Islet of Langerhans (tissue), 1 donor: ENCODE results near the gene AKAIN1.

Experiments used
- FAIRE-seq: peaks from one replicate; lab custom pipeline; 2011; peaks lifted over from hg19 to GRCh38; lab: Jason Lieb, UNC

Gene AKAIN1

DNA sequence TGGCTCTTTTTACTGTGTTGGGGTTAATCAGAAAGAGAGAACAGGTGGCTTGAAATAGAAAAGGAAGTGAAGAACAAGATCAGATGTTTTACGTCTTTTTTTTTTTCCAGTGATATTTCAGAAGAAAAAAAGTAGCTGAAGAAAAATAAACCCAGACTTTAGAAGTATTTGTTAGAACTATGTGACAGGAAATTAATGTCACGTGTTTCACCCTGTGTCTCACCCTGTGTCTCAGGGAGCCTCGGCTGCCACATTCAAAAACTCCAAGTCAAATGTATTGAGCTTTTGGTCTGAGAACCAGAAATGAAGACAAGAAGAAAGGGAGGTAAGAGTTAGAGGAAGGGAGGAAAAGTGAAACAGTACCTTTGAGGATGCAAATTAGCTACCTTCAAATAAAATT is 38.0 kb downstream of the AKAIN1 start:
- FAIRE-seq, result no peak

DNA sequence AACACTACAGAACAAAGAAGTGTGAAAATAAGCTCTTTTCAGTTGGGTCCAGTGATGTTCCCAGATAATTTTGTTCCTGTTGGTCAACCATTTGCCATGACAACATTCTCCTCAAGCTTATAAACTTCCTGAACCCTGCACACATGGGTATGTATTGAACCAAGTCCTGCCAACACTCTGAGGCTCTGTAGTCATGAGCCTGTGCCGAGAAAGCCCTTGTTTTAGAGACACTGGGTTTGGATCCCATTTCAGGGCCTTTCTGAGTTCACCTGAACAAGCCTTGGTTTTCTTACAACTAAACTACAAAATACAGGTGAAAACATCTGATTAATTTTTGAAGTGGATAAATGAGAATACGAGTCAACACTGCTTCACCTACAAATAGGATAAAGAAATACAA is 38.5 kb downstream of the AKAIN1 start:
- FAIRE-seq, result no peak

DNA sequence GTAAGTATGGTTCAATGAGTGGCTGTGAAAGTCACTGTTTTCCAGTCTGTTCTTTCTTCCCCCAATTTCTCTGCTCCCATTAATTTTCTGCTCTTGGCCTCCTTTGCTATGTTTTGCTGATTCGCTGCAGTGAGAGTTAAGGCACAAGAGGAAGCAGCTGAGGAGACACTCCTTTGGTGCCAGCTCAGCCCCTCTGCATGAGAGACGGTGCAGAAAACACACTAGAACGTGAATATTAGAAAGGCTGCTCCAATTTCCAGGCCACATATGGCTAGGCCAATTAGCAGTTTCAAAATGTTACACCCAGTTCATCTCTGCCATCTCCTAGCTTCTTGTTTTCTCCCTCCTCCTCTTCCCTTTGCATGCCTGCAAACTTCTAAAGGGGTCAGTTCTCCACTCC is 38.9 kb downstream of the AKAIN1 start:
- no peak for FAIRE-seq

DNA sequence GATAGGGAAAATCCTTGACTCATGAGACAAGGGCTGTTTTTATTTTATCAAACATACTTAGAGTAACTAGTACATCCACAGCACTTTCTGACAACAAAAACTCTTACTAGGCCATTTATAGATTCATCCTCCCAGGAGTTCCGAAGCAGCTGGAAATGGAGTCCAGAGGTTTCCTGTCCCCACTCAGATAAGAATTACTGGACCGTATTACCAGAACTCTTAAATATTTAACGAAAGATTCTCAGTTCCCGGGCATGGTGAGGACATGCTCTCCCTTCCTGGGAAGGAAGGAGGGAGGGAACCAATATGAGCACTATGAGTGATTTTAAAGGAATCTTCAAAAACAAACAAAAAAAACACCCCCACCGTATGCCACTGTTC is 41.2 kb downstream of the AKAIN1 start:
- FAIRE-seq, result no peak

DNA sequence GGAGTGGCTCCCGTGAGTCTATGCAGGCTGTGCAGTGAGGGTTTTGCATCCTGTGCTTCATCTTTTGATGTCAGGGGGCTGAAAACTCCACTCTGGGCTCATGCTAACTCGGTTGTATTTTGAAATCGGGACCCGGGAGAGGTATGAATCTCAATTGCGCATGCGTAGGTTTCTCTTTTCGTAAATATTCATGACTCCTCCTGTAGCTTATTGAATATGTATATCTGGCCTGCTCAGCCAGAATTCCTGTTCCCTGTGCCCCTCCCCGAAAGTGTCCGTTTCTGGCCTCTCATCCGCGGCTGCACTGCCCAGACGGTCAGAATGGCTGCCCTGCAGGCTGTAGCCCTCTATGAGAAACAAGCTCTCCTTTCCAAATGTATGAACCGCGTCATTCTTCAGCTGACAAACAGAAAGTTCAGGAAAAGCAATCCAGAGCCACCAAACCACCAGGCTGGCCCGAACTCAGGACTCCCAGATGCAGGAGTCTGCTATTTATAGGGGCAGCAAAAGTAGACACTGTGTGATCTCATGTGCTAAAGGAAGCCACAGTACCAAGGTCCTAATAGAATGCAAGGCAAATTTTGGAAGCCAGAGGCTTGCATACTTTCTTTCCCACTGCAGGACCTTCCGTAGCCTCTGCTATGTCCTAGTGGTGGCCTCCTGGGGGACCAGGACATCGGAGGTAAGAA is 41.7 kb downstream of the AKAIN1 start:
- no peak for FAIRE-seq

DNA sequence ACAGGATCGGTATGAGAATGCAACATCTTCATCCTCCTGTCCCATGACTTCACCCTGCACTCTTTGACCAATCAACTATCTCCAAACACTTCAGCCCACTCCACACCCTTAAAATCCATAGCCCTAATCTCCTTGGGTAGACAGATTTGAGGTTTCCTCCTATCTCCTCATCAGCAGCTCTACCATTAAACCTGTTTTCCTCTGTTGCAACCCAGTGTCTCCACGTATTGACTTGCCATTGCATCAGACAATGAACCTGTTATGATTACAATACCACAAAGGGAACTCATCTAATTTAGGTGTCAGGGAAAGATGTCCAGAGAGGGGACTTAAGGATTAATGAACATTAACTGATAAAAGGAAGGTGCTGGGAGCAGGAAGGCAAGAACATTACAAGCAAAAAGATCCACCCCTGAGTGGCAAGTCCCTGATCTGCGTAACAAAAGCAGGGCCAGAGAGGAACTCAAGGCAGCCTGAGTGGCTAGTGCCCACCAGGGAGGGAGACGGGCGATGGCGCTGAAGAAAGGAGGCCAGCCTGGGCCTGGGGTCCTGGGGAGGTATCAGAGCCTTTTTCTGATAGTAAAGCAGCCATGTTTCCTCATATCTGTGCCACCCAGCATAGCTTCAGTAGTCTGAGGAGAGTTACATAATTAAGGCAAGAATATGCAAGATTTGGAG is 44.6 kb downstream of the AKAIN1 start:
- no peak for FAIRE-seq

DNA sequence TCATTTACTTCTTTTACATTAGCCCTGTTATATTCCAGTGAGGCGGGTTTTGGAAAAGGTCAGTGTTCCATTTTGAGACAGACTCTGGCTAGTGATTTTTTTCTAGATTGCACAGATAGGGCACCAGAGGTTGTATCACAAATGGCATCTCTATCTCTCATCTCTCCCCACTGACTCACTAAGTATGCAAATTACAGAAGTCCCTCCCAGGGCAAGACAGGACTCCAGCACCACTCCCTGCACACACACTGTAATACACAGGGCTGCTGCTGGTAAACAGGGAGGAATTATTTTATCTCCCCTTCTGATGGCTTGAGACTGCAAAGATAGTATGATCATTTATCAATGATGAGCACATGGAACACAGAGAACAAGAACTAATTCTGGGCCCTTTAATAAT is 46.2 kb downstream of the AKAIN1 start:
- no peak for FAIRE-seq

DNA sequence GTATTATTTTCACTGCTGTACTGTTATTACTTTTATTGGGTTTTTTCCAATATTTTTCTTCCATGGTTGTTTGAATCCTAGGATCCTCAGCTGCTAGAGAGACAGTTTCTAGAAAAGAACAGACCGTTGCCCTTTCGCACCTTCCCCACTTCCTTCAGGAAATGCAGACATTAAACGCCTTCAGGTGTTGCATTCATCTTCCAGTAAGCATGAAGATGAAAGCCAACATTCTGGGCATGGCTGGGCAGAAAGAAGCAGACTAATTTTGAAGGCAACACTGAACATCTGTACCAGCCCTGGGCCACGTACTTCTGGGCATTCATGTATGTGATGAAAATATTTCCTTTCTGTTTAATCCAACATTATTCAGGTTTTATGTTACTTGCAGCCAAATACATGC is 51.0 kb downstream of the AKAIN1 start:
- no peak for FAIRE-seq

DNA sequence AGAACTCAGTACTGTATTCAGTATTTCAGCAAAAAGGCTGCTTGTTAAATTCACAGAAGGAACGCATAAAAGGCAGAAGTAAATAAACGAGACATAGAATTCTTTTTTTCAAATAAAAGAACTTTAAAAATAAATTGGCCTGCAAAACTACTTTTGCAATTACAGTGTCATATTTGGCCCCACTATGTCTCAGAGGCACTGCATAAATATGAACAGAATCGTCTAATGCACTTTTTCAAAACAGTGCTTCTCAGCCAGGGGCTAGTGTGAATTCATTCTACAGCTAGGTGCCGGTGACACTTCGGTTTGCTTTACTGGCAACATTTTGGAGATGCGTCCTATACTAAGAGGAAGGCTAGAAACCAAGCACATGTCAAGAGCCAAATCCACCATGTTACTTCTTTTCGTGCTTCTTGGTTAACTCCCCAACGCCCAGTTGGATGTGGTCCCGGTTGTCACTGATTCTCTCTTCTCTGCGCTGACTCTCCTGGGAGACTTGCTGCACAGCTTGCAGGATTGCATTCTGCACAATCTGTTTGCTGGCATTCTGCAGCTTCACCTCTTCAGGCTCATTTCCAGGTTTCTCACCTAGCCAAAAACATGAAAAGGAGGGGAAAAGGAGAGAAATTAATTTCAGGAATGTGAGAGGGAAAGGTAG is 51.8 kb downstream of the AKAIN1 start:
- no peak for FAIRE-seq

DNA sequence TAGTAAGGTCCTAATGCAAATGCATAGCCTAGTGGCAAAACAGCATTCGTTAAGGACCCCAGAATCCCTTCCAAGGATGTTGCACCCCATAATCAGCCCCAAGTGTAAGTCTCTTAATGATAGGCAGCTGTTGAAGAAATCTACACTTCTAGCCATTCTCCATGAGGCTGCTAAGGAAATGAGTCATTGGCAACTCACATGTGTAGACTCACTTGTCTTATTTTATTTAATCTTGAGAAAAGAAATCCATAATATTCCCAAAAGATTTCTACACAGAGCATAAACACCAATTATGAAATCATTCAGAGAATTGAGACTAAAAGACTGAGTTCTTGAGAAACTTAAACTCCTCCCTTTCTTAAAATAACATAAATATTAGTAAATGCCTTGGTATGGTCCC is 52.4 kb downstream of the AKAIN1 start:
- no peak for FAIRE-seq

DNA sequence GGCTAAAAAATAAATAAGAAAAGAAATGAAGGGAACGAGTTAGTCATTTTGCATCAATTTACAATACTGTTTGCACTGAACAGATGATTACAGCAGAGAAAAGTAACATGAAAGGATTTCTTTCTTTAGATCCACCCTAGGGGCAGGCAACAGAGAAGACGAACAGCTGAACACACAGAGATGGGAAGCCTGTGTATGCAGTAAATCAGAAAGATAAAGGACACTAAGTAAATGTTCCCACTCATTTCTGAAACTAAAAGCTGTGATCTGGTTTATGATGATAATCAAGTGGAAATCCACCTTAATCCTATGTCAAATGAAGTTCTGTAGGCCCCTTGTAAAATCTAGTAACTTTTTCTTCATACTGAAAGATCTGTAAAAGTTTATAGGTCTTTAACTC is 54.2 kb downstream of the AKAIN1 start:
- FAIRE-seq, result no peak

DNA sequence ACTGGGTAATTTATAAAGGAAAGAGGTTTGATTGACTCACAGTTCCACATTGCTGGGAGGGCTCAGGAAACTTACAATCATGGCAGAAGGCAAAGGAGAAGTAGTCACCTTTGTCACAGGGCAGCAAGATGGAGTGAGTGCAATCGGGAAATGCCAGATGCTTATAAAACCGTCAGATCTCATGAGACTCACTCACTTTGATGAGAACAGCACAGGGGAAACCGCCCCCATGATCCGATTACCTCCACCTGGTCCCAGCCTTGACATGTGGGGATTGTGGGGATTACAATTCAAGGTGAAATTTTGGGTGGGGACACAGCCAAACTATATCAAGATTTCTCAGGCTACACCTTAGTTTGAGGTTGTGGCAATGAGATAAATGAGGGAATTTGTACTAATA is 54.9 kb downstream of the AKAIN1 start:
- FAIRE-seq, result no peak

DNA sequence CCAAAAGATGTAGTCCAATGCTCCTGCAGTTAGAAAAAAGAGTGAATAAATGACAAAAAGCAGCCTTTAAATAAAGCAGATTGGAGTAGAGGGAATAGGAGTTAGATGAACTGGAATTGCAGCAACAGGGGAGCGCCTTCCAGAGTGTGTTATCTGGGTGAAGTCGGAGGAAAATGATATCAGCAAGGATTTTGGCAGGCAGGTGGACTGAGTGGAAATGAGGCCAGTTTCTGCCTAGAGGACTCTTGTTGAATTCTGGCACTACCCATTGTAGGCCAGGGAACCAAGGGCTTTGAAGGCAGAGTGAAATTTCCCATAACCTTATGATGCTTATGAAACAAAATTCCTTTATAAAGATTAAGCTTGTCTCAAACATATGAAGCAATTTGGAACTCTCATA is 59.8 kb downstream of the AKAIN1 start:
- no peak for FAIRE-seq

DNA sequence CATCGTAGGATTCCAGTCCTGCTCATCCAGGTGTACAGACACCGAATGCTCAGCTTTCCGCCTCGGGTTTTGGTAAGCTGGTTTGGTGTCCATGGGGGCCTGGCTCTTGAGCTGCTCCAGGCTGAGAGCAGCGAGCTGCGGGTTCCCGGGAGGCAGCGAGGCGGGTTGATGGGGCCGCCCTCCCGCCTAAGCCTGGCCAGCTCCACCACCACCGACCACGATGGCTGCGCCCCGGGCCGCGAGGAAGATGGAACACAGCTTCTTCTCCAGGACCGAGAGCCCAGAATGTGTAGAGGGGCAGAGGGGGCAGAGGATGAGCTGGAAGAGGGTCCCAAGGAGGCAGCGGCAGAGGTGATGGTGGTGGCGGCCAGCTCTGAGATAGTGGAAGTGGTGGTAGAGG is 64.1 kb downstream of the AKAIN1 start:
- FAIRE-seq, result no peak

DNA sequence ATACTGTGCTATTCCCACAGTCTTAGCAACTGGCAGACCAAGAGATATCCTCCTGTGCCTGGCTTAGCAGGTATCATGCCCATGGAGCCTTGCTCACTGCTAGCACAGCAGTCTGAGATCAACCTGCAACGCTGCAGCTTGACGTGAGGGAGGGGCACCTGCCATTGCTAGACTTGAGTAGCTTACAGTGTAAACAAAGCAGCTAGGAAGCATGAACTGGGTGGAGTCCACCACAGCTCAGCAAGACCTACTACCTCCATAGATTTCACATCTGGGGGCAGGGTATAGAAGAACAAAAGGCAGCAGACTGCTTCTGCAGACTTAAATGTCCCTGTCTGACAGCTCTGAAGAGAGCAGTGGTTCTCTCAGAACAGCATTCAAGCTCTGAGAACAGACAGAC is 74.8 kb downstream of the AKAIN1 start:
- no peak for FAIRE-seq

DNA sequence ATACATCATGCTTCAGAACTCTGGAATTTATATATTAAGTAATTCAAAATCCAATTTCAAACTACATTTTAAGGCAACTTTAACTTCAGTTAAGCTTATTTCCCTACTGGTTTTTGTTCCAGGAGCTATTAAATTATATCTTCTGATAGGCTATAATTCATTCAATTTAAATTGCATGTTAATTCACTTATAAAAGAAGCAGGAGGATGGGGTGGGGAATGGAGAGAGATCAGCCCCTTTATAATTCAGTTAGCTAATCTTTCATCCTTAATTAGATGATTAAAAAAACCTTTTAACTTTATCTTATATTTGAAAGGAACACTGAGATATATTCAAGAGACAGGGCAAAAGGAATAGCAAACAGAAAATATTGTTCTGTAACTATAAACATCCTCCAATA is 86.8 kb downstream of the AKAIN1 start:
- no peak for FAIRE-seq

DNA sequence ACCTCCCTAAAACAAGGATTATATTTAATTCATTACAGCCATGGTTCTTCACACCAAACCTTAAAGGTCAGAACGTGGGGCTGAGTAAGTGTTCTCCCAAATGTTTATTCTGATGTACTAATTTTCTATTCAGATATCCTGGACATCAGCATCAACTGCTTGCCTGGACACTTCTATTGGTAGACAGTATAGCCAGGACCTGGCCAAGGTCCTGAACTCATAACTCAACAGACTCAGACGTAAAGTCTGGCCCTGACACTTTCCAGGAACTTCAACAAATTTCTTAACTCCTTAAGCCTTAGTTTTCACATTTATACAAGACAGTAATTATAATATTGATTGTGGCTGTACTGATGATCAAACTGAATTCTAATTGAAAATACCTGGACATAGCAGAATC is 89.1 kb downstream of the AKAIN1 start:
- FAIRE-seq, result no peak

DNA sequence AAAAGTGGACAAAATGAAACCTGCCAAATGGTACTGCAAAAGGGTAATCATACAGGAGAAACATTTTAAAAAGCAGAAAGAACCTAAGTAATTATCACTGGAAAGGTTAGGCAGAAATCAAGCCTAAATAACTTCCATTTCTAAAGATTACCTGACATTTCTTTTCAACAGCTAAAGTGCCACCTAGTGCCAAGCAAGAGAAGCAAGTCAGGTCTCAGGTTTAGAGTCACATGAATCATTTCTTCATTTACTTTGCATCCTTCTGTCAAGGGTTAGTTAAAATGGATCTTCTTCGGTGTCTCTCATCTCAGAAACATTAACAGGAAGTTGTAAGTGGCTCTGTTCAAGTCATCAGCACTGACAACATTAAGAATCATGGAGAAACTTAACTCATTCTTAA is 90.3 kb downstream of the AKAIN1 start:
- peak; percentile 81 for FAIRE-seq

DNA sequence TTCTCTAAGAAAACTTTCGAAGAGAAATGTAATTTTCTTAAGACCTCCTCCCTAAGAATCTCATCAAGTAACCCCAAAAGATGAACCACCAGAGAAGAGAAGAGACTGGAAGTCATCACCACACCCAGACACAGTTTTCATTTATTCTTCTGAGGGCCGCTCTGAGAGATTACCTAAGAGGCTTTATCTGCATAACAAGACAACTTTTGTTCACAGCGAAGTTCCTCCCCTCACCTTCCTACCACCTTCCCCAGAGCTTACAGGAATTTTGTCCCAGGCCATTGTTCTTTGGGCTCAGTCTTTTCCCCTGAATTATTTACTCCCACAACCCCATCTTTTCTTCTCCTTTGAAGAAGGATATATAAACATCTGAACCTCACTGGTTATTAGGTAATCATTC is 92.8 kb downstream of the AKAIN1 start:
- no peak for FAIRE-seq

DNA sequence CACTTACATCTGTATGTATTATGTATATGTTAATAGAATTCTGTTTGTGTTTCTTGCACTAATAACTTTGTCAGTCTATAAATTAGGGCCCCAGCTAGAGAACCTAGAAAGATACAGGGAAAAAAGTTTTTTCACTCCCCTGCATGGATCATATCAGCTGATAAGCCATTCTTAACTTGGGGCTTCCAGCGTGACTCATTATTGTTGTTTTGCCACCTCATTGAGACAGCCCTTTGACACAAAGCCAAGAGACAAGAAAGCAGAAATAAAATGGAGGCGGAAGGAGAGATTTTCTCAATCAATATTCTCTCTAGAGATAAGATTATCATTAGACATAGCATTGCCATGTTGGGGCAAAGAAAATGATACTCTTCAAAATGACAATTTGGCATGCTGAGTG is 93.4 kb downstream of the AKAIN1 start:
- no peak for FAIRE-seq

DNA sequence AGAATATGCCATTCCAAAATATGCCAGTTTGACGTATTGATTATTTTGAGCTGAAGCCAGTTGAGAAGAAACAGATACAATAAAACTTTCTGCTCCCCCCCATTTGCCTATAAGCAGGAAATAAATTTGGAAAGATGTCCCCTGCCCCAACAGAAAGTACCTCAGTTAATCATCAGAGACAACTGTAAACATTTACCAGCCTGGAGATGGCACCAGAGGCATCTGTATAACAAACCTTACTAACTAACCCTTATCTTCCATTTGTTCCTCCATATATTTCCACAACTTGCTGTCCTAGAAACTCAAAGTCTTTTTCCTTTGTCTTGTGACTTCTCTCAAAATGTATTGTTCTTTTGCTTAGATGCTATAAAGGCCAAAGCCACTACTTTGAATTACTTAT is 93.8 kb downstream of the AKAIN1 start:
- no peak for FAIRE-seq

DNA sequence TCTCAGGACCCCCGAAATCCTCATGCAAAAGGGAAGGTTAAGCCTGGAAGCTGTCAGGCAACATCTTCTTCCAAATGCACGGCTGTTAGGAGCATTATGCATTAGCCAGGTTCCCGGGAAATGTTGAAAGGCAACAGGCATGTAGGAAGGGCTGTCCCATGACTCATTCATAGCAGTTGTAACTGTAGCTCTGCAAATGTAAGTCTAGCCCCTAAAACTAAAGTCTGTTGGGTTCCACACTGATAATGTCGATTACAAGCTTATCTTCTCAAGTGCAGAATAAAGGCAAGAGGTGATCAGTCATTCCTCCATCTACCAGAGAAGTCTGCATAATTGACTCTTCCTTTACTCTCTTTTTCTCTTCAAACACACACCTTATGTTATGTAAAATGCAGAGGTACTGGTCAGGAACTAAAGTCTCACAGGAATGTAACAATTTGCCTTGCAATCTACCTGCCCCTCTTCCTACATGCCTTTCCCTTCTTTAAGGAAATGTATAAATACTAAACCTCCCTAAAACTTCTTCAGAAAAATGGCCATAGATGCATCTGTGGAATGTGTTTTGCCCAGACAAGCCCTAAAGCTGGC is 99.8 kb downstream of the AKAIN1 start:
- no peak for FAIRE-seq

DNA sequence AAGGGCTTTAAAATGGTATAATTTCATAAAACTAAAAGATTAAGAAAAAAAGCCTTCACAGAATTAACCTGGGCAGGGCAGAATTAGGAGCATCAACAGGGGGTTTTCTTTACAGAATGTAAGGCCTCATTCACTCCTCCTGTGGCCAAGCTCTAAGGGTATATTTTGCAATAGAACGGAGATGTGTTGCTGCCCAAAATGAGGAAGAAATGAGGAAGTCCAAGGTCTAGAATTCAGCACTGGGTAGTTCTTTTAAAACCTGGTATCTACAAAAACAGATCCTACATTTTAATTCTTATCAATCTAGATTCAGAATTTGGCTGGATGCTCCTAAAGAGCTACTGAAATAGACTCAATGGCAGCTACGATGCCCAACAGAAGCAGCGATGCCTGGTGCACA is 101.8 kb downstream of the AKAIN1 start:
- no peak for FAIRE-seq

DNA sequence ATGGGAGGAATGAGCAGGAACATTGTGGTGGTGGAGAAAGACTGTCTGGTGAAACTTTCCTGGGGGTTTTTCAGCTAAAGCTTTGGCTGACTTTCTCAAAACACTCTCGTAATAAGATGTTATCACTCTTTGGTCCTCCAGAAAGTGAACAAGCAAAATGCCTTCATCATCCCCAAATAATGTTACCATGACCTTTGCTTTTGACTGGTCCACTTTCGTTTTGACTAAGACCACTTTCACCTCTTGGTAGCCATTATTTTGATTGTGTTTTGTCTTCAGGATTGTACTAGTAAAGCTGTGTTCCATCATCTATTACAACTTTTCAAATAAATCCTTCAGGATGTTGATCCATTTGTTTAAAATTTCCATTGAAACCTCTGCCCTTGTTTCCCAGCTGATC is 103.2 kb downstream of the AKAIN1 start:
- FAIRE-seq, result no peak
